GM12878 (cell line): ENCODE results near the gene TMEM30A. TPM values are rescaled to one million over a fixed set of nuclear protein-coding genes. Genes with fewer than 3 reads are reported as not detected.

ENCODE experiments used
- ATAC-seq: fragments of 200-7000 bp; cut with Tn5 transposase; 3 replicates; pipeline ENCODE4 v1.9.1; 2020; ENCODE audit warnings: mild to moderate bottlenecking, moderate library complexity
- BruUV-seq: library from RNA; stranded (reverse); fragments of 400-500 nt; replicated peaks from 2 replicates; lab custom pipeline; 2021; lab: Mats Ljungman, UMichigan
- CTCF ChIA-PET: fragments of 300-600 bp; sonication (Branson Sonifier 250); formaldehyde crosslinking; extraction: SDS; loops from one replicate; lab custom pipeline; 2021; ENCODE audit warnings: inconsistent platforms; lab: Yijun Ruan, JAX
- POLR2A ChIA-PET: fragments of 350-600 bp; formaldehyde crosslinking; extraction: SDS; loops from one replicate; lab custom pipeline; 2021; ENCODE audit warnings: inconsistent platforms; lab: Charles Lee
- RAD21 ChIA-PET: fragments of 300-600 bp; sonication (Branson Sonifier 250); formaldehyde crosslinking; loops from one replicate; lab custom pipeline; 2023; ENCODE audit warnings: antibody characterized with exemption; ENCODE audit not compliant: unreplicated experiment; lab: Charles Lee
- SMC1A ChIA-PET: fragments of 300-600 bp; sonication (Branson Sonifier 250); formaldehyde crosslinking; loops from one replicate; lab custom pipeline; 2023; ENCODE audit not compliant: unreplicated experiment, uncharacterized antibody; lab: Charles Lee
- DNase-seq: peaks from one replicate; pipeline ENCODE4 v3.0.0-alpha.2; 2011; ENCODE audit warnings: low read depth, low spot score
- FAIRE-seq: peaks from 3 replicates; lab custom pipeline; 2011; peaks lifted over from hg19 to GRCh38; lab: Jason Lieb, UNC
- H2AFZ ChIP-seq: 2 replicates; pipeline ENCODE4 v1.6.0; 2011; ENCODE audit warnings: low read depth, low read length, control low read depth; ENCODE audit not compliant: control insufficient read depth
- H3K27ac ChIP-seq: 2 replicates; pipeline ENCODE4 v1.5.1; 2011; ENCODE audit warnings: control low read depth; ENCODE audit not compliant: control insufficient read depth, insufficient read depth
- H3K27me3 ChIP-seq, 2 experiments: replicated peaks in 1 of 2; 2 replicates each; pipeline versions ENCODE4 v1.6.0 to v1.6.1; 2011; ENCODE audit warnings: low read length in 1 of 2; ENCODE audit not compliant: control insufficient read depth in 2 of 2, insufficient read depth in 2 of 2
- H3K36me3 ChIP-seq, 2 experiments: 2 replicates each; pipeline ENCODE4 v1.5.1; 2011; ENCODE audit warnings: low read length in 1 of 2; ENCODE audit not compliant: control insufficient read depth in 2 of 2, insufficient read depth in 2 of 2
- H3K4me1 ChIP-seq: 2 replicates; pipeline ENCODE4 v1.6.1; 2011; ENCODE audit warnings: mild to moderate bottlenecking, low read length, moderate library complexity, mixed read lengths; ENCODE audit not compliant: control insufficient read depth, insufficient read depth
- H3K4me2 ChIP-seq: 2 replicates; pipeline ENCODE4 v1.6.0; 2011; ENCODE audit warnings: control low read depth; ENCODE audit not compliant: control insufficient read depth, insufficient read depth
- H3K4me3 ChIP-seq: fragments of 200-600 bp; sonication (generic); 2 replicates; pipeline ENCODE4 v1.5.1; 2016
- H3K79me2 ChIP-seq: 2 replicates; pipeline ENCODE4 v1.6.0; 2011; ENCODE audit warnings: low read length; ENCODE audit not compliant: control insufficient read depth, insufficient read depth
- H3K9ac ChIP-seq: 2 replicates; pipeline ENCODE4 v1.8.0; 2011; ENCODE audit warnings: low read length, control low read depth, mixed read lengths; ENCODE audit not compliant: control insufficient read depth, insufficient read depth
- H3K9me3 ChIP-seq: replicated peaks from 3 replicates; pipeline ENCODE4 v1.5.1; 2011; ENCODE audit warnings: mild to moderate bottlenecking, low read length; ENCODE audit not compliant: control insufficient read depth, insufficient read depth
- H4K20me1 ChIP-seq: 2 replicates; pipeline ENCODE4 v1.6.0; 2011; ENCODE audit not compliant: control insufficient read depth, insufficient read depth
- BACH1 ChIP-seq: fragments of 450-650 bp; IDR thresholded peaks from 2 replicates; pipeline ENCODE4 v1.6.1; 2017; ENCODE audit warnings: mild to moderate bottlenecking, borderline replicate concordance
- CBFB ChIP-seq: IDR thresholded peaks from 2 replicates; pipeline ENCODE4 v1.6.1; 2016; ENCODE audit warnings: antibody characterized with exemption, low read depth
- ESRRA ChIP-seq: IDR thresholded peaks from 2 replicates; pipeline ENCODE4 v1.6.1; 2012; ENCODE audit warnings: mild to moderate bottlenecking, low read length, improper control_type of control experiment
- FOXK2 ChIP-seq: fragments of 450-650 bp; IDR thresholded peaks from 2 replicates; pipeline ENCODE4 v1.6.1; 2017; ENCODE audit warnings: mild to moderate bottlenecking, moderate library complexity
- FOXM1 ChIP-seq: IDR thresholded peaks from 2 replicates; pipeline ENCODE4 v1.6.1; 2012; ENCODE audit warnings: low read depth, mild to moderate bottlenecking, inconsistent platforms, low read length, moderate library complexity
- MEF2B ChIP-seq: fragments of 450-650 bp; IDR thresholded peaks from 2 replicates; pipeline ENCODE4 v1.6.1; 2018; ENCODE audit warnings: mild to moderate bottlenecking, moderate library complexity; ENCODE audit not compliant: partially characterized antibody, poor library complexity, severe bottlenecking
- NR2C1 ChIP-seq: fragments of 450-650 bp; IDR thresholded peaks from 2 replicates; pipeline ENCODE4 v1.6.1; 2017; ENCODE audit warnings: antibody characterized with exemption, mild to moderate bottlenecking, moderate library complexity
- RBBP5 ChIP-seq: fragments of 200-600 bp; sonication (generic); conservative IDR thresholded peaks from 2 replicates; pipeline ENCODE4 v1.6.1; 2016
- RELA ChIP-seq: fragments of 450-650 bp; IDR thresholded peaks from 2 replicates; pipeline ENCODE4 v1.8.0; 2014; ENCODE audit warnings: borderline replicate concordance; ENCODE audit not compliant: partially characterized antibody
- SRF ChIP-seq, 2 experiments: IDR thresholded peaks; 2 replicates each; pipeline ENCODE4 v1.6.1; 2011; ENCODE audit warnings: low read depth in 2 of 2, low read length in 2 of 2, mild to moderate bottlenecking in 1 of 2, moderate library complexity in 1 of 2
- STAT3 ChIP-seq: IDR thresholded peaks from 2 replicates; pipeline ENCODE4 v1.6.1; 2011; ENCODE audit warnings: low read depth, low read length, improper control_type of control experiment
- SUZ12 ChIP-seq: fragments of 200-600 bp; sonication (generic); IDR thresholded peaks from one replicate; pipeline ENCODE4 v1.6.1; 2018; ENCODE audit warnings: antibody characterized with exemption, mild to moderate bottlenecking; ENCODE audit not compliant: unreplicated experiment
- TARDBP ChIP-seq: IDR thresholded peaks from 2 replicates; pipeline ENCODE4 v1.6.1; 2016; ENCODE audit warnings: borderline replicate concordance
- ZNF217 ChIP-seq: fragments of 450-650 bp; IDR thresholded peaks from 2 replicates; pipeline ENCODE4 v1.6.1; 2017; ENCODE audit warnings: antibody characterized with exemption, mild to moderate bottlenecking
- ZSCAN29 ChIP-seq: fragments of 450-650 bp; IDR thresholded peaks from 2 replicates; pipeline ENCODE4 v1.6.1; 2017; ENCODE audit warnings: mild to moderate bottlenecking, moderate library complexity
- WGBS: methylation state at CpG from one replicate; pipeline ENCODE4 v1.1.6; 2016; ENCODE audit warnings: low lambda C conversion rate; ENCODE audit not compliant: insufficient replicate concordance, insufficient coverage; ENCODE audit errors: missing lambda C conversion rate; 5-methylcytosine and 5-hydroxymethylcytosine counted together
- in situ Hi-C: fragments of 300-500 bp; cut with MboI; formaldehyde crosslinking; loops from 9 replicates; pipeline ENCODE4 v1.14.3; 2018; ENCODE audit warnings: mixed read lengths
- intact Hi-C: fragments of 100-400 bp; cut with micrococcal nuclease; formaldehyde crosslinking; loops from one replicate; pipeline ENCODE4 v1.14.2; 2022; ENCODE audit not compliant: unreplicated experiment
- polyA plus RNA-seq, 11 experiments: library from polyadenylated mRNA; depleted of rRNA in 4 of 11; unstranded in 6 of 11; stranded (reverse) in 5 of 11; fragments of >200 nt; fragmentation: Nextera tagmentation in 4 of 11; fragmentation: Illumina TruSeq in 1 of 11; extraction: Ambion mirVana in 4 of 11; extraction: Trizol in 1 of 11; gene quantifications; 1 replicate in 1 of 11; 2 replicates in 10 of 11; pipeline versions ENCODE4 v1.2.1 to v1.2.3, GENCODE V29; 2011 to 2016; ENCODE audit warnings: inconsistent platforms in 2 of 11, missing spikeins in 2 of 11, low read depth in 1 of 11
- total RNA-seq, 4 experiments: library from RNA; depleted of rRNA in 3 of 4; stranded (reverse); fragments of >200 nt in 3 of 4; fragmentation: Illumina TruSeq in 1 of 4; extraction: Trizol in 1 of 4; gene quantifications; 2 replicates each; pipeline versions ENCODE4 v1.2.1 to v1.2.3, GENCODE V29; 2013 to 2021
- TF ChIP-seq, protein P1 (sequence below): fragments of 450-650 bp; IDR thresholded peaks from 2 replicates; pipeline ENCODE4 v1.6.1; 2017; ENCODE audit warnings: low read depth, mild to moderate bottlenecking, moderate library complexity
- TF ChIP-seq, protein P2 (sequence below): fragments of 450-650 bp; conservative IDR thresholded peaks from 2 replicates; pipeline ENCODE4 v1.6.1; 2017; ENCODE audit warnings: mild to moderate bottlenecking, moderate library complexity

Gene TMEM30A
- total and polyA plus RNA-seq, 10 of the 15 experiments (the other 5 are each of a cell fraction or from before 2014, with no cell fraction given) = 11.9 to 61.6 (median 43.2) TPM

DNA sequence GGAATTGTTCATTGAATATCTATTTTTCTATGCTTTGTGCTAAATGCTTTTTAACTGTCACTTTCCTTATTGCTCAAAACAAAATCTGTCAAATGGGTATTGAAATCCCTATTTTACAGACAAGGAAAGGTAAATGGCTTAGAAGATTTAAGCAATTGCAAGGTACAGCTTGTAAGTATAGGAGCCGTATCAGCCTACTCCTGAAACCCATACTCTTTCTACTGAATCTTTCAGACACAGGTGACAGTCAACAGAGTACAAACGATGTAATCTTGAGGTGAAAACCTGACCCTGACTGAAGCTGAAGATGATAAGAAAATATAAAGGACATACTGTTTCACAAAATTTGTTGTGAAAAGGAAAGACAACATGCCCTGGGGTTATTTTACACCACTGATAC is 34.0 kb downstream of the TMEM30A start:
- TF ChIP-seq, protein P1, sequence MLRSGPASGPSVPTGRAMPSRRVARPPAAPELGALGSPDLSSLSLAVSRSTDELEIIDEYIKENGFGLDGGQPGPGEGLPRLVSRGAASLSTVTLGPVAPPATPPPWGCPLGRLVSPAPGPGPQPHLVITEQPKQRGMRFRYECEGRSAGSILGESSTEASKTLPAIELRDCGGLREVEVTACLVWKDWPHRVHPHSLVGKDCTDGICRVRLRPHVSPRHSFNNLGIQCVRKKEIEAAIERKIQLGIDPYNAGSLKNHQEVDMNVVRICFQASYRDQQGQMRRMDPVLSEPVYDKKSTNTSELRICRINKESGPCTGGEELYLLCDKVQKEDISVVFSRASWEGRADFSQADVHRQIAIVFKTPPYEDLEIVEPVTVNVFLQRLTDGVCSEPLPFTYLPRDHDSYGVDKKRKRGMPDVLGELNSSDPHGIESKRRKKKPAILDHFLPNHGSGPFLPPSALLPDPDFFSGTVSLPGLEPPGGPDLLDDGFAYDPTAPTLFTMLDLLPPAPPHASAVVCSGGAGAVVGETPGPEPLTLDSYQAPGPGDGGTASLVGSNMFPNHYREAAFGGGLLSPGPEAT = no peak
- TF ChIP-seq RELA (no peak), SRF (IDR thresholded peaks at IDR 0.05; ENCODE audit: low read depth in 2 of 2, low read length in 2 of 2) (no peak), SUZ12 (no peak), RBBP5 (no peak), ZSCAN29 (no peak), TARDBP (no peak), MEF2B (no peak), NR2C1 (no peak), BACH1 (no peak), STAT3 (no peak), FOXM1 (no peak), ESRRA (no peak), CBFB (no peak), FOXK2 (no peak), ZNF217 (no peak)
- TF ChIP-seq, protein P2, sequence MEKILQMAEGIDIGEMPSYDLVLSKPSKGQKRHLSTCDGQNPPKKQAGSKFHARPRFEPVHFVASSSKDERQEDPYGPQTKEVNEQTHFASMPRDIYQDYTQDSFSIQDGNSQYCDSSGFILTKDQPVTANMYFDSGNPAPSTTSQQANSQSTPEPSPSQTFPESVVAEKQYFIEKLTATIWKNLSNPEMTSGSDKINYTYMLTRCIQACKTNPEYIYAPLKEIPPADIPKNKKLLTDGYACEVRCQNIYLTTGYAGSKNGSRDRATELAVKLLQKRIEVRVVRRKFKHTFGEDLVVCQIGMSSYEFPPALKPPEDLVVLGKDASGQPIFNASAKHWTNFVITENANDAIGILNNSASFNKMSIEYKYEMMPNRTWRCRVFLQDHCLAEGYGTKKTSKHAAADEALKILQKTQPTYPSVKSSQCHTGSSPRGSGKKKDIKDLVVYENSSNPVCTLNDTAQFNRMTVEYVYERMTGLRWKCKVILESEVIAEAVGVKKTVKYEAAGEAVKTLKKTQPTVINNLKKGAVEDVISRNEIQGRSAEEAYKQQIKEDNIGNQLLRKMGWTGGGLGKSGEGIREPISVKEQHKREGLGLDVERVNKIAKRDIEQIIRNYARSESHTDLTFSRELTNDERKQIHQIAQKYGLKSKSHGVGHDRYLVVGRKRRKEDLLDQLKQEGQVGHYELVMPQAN = no peak
- RAD21 ChIA-PET = interaction anchor here (0.9 kb wide), 1 partner anchor 17 kb away, joined by 5 read pairs; no protein-coding TSS in a partner anchor
- Histone ChIP-seq H3K79me2 (no peaks in the 10 kb centered on the region), H3K4me3 (no peak overlapping the region), H4K20me1 (no peaks in the 10 kb centered on the region), H3K9me3 (no peaks in the 10 kb centered on the region), H3K27me3 (no peaks in the 10 kb centered on the region), H3K27ac (no peak overlapping the region), H3K9ac (no peak overlapping the region), H3K36me3 (peaks cover 2 to 3% of the 10 kb centered on the region in 2 experiments; a peak in 2 of 4 replicates), H3K4me1 (no peaks in the 10 kb centered on the region), H3K4me2 (no peak overlapping the region), H2AFZ (no peak overlapping the region)
- no TSS peak for BruUV-seq
- POLR2A ChIA-PET = no interaction called here
- intact Hi-C loops = no loop called here
- CTCF ChIA-PET = interaction anchor here (0.7 to 1.2 kb wide), 3 partner anchors 15 to 217 kb away, joined by 3 to 4 read pairs (median 3); no protein-coding TSS in a partner anchor
- SMC1A ChIA-PET = interaction anchor here (0.8 to 1.1 kb wide), 2 partner anchors 13 to 29 kb away, joined by 3 read pairs; no protein-coding TSS in a partner anchor
- in situ Hi-C loops = no loop called here
- FAIRE-seq (no peak), DNase-seq (no peak), ATAC-seq (no peak)
- 23% methylated on average over 2 of the region's 2 CpGs for WGBS
